WI38 (cell line): ENCODE results near the gene SH2D3C.

Source experiments
- H3K4me3 ChIP-seq: 2 replicates; pipeline ENCODE4 v1.5.1; 2011; ENCODE audit warnings: low read depth, mild to moderate bottlenecking, control low read depth, low read length
- CTCF ChIP-seq: IDR thresholded peaks from 2 replicates; pipeline ENCODE4 v1.5.1; 2012; ENCODE audit warnings: low read depth, mild to moderate bottlenecking, control low read depth, low read length

Gene SH2D3C

GRCh38 chr9:127726871-127727270, 51.6 kb downstream of the SH2D3C start:
- TF ChIP-seq CTCF, result no peak
- no peak overlapping the region for H3K4me3 ChIP-seq

GRCh38 chr9:127724012-127724411, 54.5 kb downstream of the SH2D3C start:
- no peak for TF ChIP-seq CTCF
- no peak overlapping the region for H3K4me3 ChIP-seq

- TF ChIP-seq CTCF, result no peak
- no peak overlapping the region for H3K4me3 ChIP-seq
Observed at GRCh38 chr9:127723444-127723843, 55.0 kb downstream of the SH2D3C start.

- TF ChIP-seq CTCF, result no peak
- H3K4me3 ChIP-seq, result no peak overlapping the region
Observed at GRCh38 chr9:127723013-127723412, 55.5 kb downstream of the SH2D3C start.

- H3K4me3 ChIP-seq, result no peak overlapping the region
- TF ChIP-seq CTCF, result no peak
Observed at GRCh38 chr9:127722055-127722745, 56.3 kb downstream of the SH2D3C start.

- no peak overlapping the region for H3K4me3 ChIP-seq
- no peak for TF ChIP-seq CTCF
Observed at GRCh38 chr9:127721391-127721821, 57.1 kb downstream of the SH2D3C start.

- H3K4me3 ChIP-seq, result no peak overlapping the region
Observed at GRCh38 chr9:127720865-127721227, 57.6 kb downstream of the SH2D3C start.

More at GRCh38 chr9:127720865-127721227, 57.6 kb downstream of the SH2D3C start:
- no peak for TF ChIP-seq CTCF
